ENCODE results near the gene MAD1L1.
A peak's percentile ranks its signal among the peaks of the same experiment; 100 is the strongest.

The MAD1L1 gene

DNA sequence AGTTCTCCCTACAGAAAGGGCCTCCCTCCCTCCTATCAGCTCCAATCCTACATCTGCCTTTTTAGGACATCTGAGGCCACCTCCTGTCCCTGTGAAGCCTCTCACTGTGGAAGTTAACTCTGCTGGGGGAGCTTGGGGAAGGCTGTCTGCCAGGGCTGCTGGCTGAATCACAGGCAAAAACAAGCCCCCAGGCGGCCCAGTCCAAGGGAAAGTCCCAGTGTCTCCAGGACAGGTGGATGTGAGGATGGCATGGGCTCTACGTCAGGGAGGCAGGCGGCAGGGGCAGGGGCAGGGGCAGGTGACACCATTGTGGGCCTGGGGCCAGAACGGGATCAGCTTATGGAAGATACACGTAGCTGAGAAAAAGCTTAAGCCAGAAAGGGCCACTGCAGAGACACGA, 240.2 kb downstream of the MAD1L1 start:
- Histone ChIP-seq H2AFZ (ENCODE audit: low read depth, low read length) (no peak overlapping the region), H2BK5ac (ENCODE audit: low read depth, low read length, poor library complexity, severe bottlenecking) (no peak overlapping the region), H3K4me1 (ENCODE audit: control insufficient read depth, insufficient read depth, low read depth, low read length) (peaks cover under 1% of the 10 kb centered on the region), H3K79me1 (replicated peaks; ENCODE audit: low read length, poor library complexity, severe bottlenecking) (peaks cover 18% of the 10 kb centered on the region), H3K23ac (ENCODE audit: low read length in 2 of 2) (no peak overlapping the region), H3K27ac (ENCODE audit: low read length, poor library complexity, severe bottlenecking) (no peak overlapping the region), H4K8ac (ENCODE audit: low read length) (no peak overlapping the region), H3K9me3 (ENCODE audit: control insufficient read depth, low read length) (no peaks in the 10 kb centered on the region), H2AK5ac (ENCODE audit: low read length, severe bottlenecking) (no peak overlapping the region), H3K36me3 (ENCODE audit: control insufficient read depth in 1 of 2, insufficient read depth in 2 of 2, low read depth in 1 of 2, low read length in 2 of 2) (peaks cover 0 to 50% of the 10 kb centered on the region in 2 experiments), H3K27me3 (ENCODE audit: control insufficient read depth in 1 of 2, insufficient read depth in 1 of 2, low read length in 2 of 2) (no peaks in the 10 kb centered on the region), H3K14ac (ENCODE audit: low read length in 2 of 2) (no peak overlapping the region), H4K91ac (ENCODE audit: low read length) (no peak overlapping the region), H3K4me2 (ENCODE audit: low read length, poor library complexity, severe bottlenecking) (no peak overlapping the region), H3K4me3 (ENCODE audit: insufficient read depth in 1 of 2, low read depth in 1 of 2, low read length in 2 of 2) (no peak overlapping the region), H2BK12ac (ENCODE audit: low read length in 2 of 2) (no peak overlapping the region), H3K18ac (ENCODE audit: low read depth in 1 of 2, low read length in 2 of 2) (no peak overlapping the region), H3K4ac (ENCODE audit: low read depth in 1 of 2, low read length in 2 of 2) (no peak overlapping the region), H2BK120ac (ENCODE audit: low read depth, low read length) (no peak overlapping the region), H3K9ac (ENCODE audit: low read length) (no peak overlapping the region), H2BK15ac (ENCODE audit: low read depth, poor library complexity, severe bottlenecking) (no peak overlapping the region)
- WGBS = 96% methylated on average over 6 of the region's 6 CpGs
- DNase-seq = no peak

- Histone ChIP-seq H3K4ac (ENCODE audit: low read depth in 1 of 2, low read length in 2 of 2) (no peak overlapping the region), H2AFZ (ENCODE audit: low read depth, low read length) (no peak overlapping the region), H2AK5ac (ENCODE audit: low read length, severe bottlenecking) (no peak overlapping the region), H3K36me3 (ENCODE audit: control insufficient read depth in 1 of 2, insufficient read depth in 2 of 2, low read depth in 1 of 2, low read length in 2 of 2) (peaks cover 8 to 53% of the 10 kb centered on the region in 2 experiments), H3K9me3 (ENCODE audit: control insufficient read depth, low read length) (no peaks in the 10 kb centered on the region), H3K27me3 (ENCODE audit: control insufficient read depth in 1 of 2, insufficient read depth in 1 of 2, low read length in 2 of 2) (no peaks in the 10 kb centered on the region), H3K4me1 (ENCODE audit: control insufficient read depth, insufficient read depth, low read depth, low read length) (no peaks in the 10 kb centered on the region), H3K79me1 (replicated peaks; ENCODE audit: low read length, poor library complexity, severe bottlenecking) (peaks cover 15% of the 10 kb centered on the region), H3K27ac (ENCODE audit: low read length, poor library complexity, severe bottlenecking) (no peak overlapping the region), H4K8ac (ENCODE audit: low read length) (no peak overlapping the region), H3K14ac (ENCODE audit: low read length in 2 of 2) (no peak overlapping the region), H2BK15ac (ENCODE audit: low read depth, poor library complexity, severe bottlenecking) (no peak overlapping the region), H2BK12ac (ENCODE audit: low read length in 2 of 2) (no peak overlapping the region), H3K23ac (ENCODE audit: low read length in 2 of 2) (no peak overlapping the region), H2BK5ac (ENCODE audit: low read depth, low read length, poor library complexity, severe bottlenecking) (no peak overlapping the region), H3K9ac (ENCODE audit: low read length) (no peak overlapping the region), H3K18ac (ENCODE audit: low read depth in 1 of 2, low read length in 2 of 2) (no peak overlapping the region), H4K91ac (ENCODE audit: low read length) (no peak overlapping the region), H3K4me2 (ENCODE audit: low read length, poor library complexity, severe bottlenecking) (no peak overlapping the region), H2BK120ac (ENCODE audit: low read depth, low read length) (no peak overlapping the region), H3K4me3 (ENCODE audit: insufficient read depth in 1 of 2, low read depth in 1 of 2, low read length in 2 of 2) (no peak overlapping the region)
- 94% methylated on average over 23 of the region's 24 CpGs for WGBS
- DNase-seq = no peak
These were observed 242.6 kb downstream of the MAD1L1 start for GRCh38 chr7:1990001-1990670.

DNA sequence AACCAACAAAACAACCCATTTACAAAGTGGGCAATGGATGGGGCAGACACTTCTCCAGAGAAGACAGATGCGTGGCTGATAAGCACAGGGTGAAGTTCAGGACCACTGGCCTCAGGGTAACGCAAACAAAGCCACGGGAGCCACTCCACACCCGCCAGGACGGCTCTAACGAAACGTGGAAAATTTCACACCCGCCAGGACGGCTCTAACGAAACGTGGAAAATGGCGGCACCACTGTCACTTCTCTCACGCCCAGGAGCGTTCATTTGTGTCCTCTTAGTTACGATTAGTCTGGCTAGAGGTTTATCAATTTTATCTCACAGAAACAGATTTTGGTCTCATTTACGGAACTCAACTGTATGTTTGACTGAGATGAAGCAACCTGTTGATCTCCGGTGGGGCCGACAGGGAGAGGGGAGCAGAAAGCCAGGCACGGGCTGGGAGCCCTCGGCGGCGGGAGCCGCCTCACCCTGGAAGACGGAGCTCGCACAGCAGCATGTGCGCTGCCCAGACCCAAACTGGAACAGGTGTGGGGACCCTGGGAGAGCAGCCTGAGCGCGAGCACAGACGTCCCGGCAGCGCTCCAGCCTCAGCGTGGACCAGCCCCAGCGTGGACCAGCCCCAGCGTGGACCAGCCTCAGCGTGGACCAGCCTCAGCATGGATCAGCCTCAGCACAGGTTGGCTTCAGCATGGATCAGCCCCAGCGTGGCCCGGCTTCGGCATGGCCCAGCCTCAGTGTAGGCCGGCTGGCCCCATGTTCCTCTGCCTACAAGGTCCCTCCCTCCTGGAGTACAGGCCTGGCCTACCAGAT, 243.5 kb downstream of the MAD1L1 start:
- WGBS = 97% methylated on average over 39 of the region's 39 CpGs
- Histone ChIP-seq H3K4ac (ENCODE audit: low read depth in 1 of 2, low read length in 2 of 2) (no peak overlapping the region), H4K8ac (ENCODE audit: low read length) (no peak overlapping the region), H3K27ac (ENCODE audit: low read length, poor library complexity, severe bottlenecking) (no peak overlapping the region), H2BK15ac (ENCODE audit: low read depth, poor library complexity, severe bottlenecking) (no peak overlapping the region), H2BK120ac (ENCODE audit: low read depth, low read length) (no peak overlapping the region), H3K9me3 (ENCODE audit: control insufficient read depth, low read length) (no peaks in the 10 kb centered on the region), H2BK12ac (ENCODE audit: low read length in 2 of 2) (no peak overlapping the region), H3K79me1 (replicated peaks; ENCODE audit: low read length, poor library complexity, severe bottlenecking) (peaks cover 15% of the 10 kb centered on the region), H4K91ac (ENCODE audit: low read length) (no peak overlapping the region), H2AK5ac (ENCODE audit: low read length, severe bottlenecking) (no peak overlapping the region), H3K4me2 (ENCODE audit: low read length, poor library complexity, severe bottlenecking) (no peak overlapping the region), H3K4me1 (ENCODE audit: control insufficient read depth, insufficient read depth, low read depth, low read length) (no peaks in the 10 kb centered on the region), H3K36me3 (ENCODE audit: control insufficient read depth in 1 of 2, insufficient read depth in 2 of 2, low read depth in 1 of 2, low read length in 2 of 2) (peaks cover 8 to 51% of the 10 kb centered on the region in 2 experiments), H3K27me3 (ENCODE audit: control insufficient read depth in 1 of 2, insufficient read depth in 1 of 2, low read length in 2 of 2) (no peaks in the 10 kb centered on the region), H3K9ac (ENCODE audit: low read length) (no peak overlapping the region), H3K14ac (ENCODE audit: low read length in 2 of 2) (peak overlapping the region in 1 of 2 experiments; percentile 15), H2BK5ac (ENCODE audit: low read depth, low read length, poor library complexity, severe bottlenecking) (no peak overlapping the region), H3K23ac (ENCODE audit: low read length in 2 of 2) (no peak overlapping the region), H2AFZ (ENCODE audit: low read depth, low read length) (no peak overlapping the region), H3K18ac (ENCODE audit: low read depth in 1 of 2, low read length in 2 of 2) (no peak overlapping the region), H3K4me3 (ENCODE audit: insufficient read depth in 1 of 2, low read depth in 1 of 2, low read length in 2 of 2) (peak overlapping the region in 1 of 2 experiments; percentile 38)
- no peak for DNase-seq

DNA sequence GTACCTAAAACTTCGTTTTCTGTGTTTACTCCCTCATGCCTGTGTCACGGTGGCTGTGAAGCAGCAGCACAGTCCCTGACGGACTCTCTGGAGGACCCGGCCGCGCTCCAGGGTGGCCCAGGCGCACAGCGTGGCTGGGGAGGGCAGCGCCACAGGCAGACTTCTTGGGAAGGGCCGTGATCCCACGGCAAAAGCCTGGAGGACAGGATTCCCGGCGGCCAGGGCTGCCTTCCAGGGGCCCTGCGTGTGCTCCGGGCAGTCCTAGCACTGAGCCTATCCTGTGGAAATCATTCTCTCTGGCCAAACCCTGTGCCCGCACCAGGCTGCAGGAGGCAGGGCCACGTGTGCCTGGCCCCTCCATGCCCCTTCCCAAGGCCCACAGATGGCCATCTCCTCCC, 244.2 kb downstream of the MAD1L1 start:
- Histone ChIP-seq H2BK120ac (ENCODE audit: low read depth, low read length) (no peak overlapping the region), H2BK12ac (ENCODE audit: low read length in 2 of 2) (no peak overlapping the region), H3K36me3 (ENCODE audit: control insufficient read depth in 1 of 2, insufficient read depth in 2 of 2, low read depth in 1 of 2, low read length in 2 of 2) (peaks cover 8 to 44% of the 10 kb centered on the region in 2 experiments), H4K8ac (ENCODE audit: low read length) (no peak overlapping the region), H2BK15ac (ENCODE audit: low read depth, poor library complexity, severe bottlenecking) (no peak overlapping the region), H3K4ac (ENCODE audit: low read depth in 1 of 2, low read length in 2 of 2) (no peak overlapping the region), H3K4me3 (ENCODE audit: insufficient read depth in 1 of 2, low read depth in 1 of 2, low read length in 2 of 2) (peak overlapping the region in 1 of 2 experiments; percentile 4), H3K4me1 (ENCODE audit: control insufficient read depth, insufficient read depth, low read depth, low read length) (no peaks in the 10 kb centered on the region), H2BK5ac (ENCODE audit: low read depth, low read length, poor library complexity, severe bottlenecking) (no peak overlapping the region), H3K9me3 (ENCODE audit: control insufficient read depth, low read length) (no peaks in the 10 kb centered on the region), H4K91ac (ENCODE audit: low read length) (no peak overlapping the region), H2AFZ (ENCODE audit: low read depth, low read length) (no peak overlapping the region), H3K27ac (ENCODE audit: low read length, poor library complexity, severe bottlenecking) (no peak overlapping the region), H3K4me2 (ENCODE audit: low read length, poor library complexity, severe bottlenecking) (no peak overlapping the region), H2AK5ac (ENCODE audit: low read length, severe bottlenecking) (no peak overlapping the region), H3K23ac (ENCODE audit: low read length in 2 of 2) (no peak overlapping the region), H3K14ac (ENCODE audit: low read length in 2 of 2) (peak overlapping the region in 1 of 2 experiments; percentile 83), H3K79me1 (replicated peaks; ENCODE audit: low read length, poor library complexity, severe bottlenecking) (peaks cover 15% of the 10 kb centered on the region), H3K27me3 (ENCODE audit: control insufficient read depth in 1 of 2, insufficient read depth in 1 of 2, low read length in 2 of 2) (no peaks in the 10 kb centered on the region), H3K18ac (ENCODE audit: low read depth in 1 of 2, low read length in 2 of 2) (no peak overlapping the region), H3K9ac (ENCODE audit: low read length) (no peak overlapping the region)
- no peak for DNase-seq
- WGBS = 95% methylated on average over 17 of the region's 17 CpGs

Measured in mesenchymal stem cell (in vitro differentiated cells and primary cell).